Smooth muscle cell (in vitro differentiated cells): ENCODE data around the gene CFAP43. TPM values are rescaled to one million over a fixed set of nuclear protein-coding genes. Genes with fewer than 3 reads are reported as not detected.
A peak's percentile ranks its signal among the peaks of the same experiment; 100 is the strongest.

Experiments
- DNase-seq: peaks from one replicate; lab custom pipeline; 2025; ENCODE audit not compliant: unreplicated experiment; lab: John Stamatoyannopoulos, UW
- H2AFZ ChIP-seq: fragments of 200-600 bp; sonication (generic); 2 replicates; pipeline ENCODE4 v1.6.0; 2016; ENCODE audit warnings: antibody characterized with exemption, low read depth, mild to moderate bottlenecking
- H3F3A ChIP-seq: fragments of 200-600 bp; sonication (generic); 2 replicates; pipeline ENCODE4 v1.6.0; 2017; ENCODE audit warnings: antibody characterized with exemption, low read depth
- H3K27ac ChIP-seq: fragments of 200-600 bp; sonication (generic); 2 replicates; pipeline ENCODE4 v1.5.1; 2016; ENCODE audit warnings: low read depth, mild to moderate bottlenecking
- H3K27me3 ChIP-seq: fragments of 200-600 bp; sonication (generic); 2 replicates; pipeline ENCODE4 v1.6.1; 2016; ENCODE audit warnings: low read depth, mild to moderate bottlenecking
- H3K36me3 ChIP-seq: fragments of 200-600 bp; sonication (generic); 2 replicates; pipeline ENCODE4 v1.5.1; 2016; ENCODE audit warnings: low read depth
- H3K4me1 ChIP-seq: fragments of 200-600 bp; sonication (generic); 2 replicates; pipeline ENCODE4 v1.5.1; 2016; ENCODE audit warnings: low read depth
- H3K4me2 ChIP-seq: fragments of 200-600 bp; sonication (generic); 2 replicates; pipeline ENCODE4 v1.6.0; 2016; ENCODE audit warnings: mild to moderate bottlenecking
- H3K4me3 ChIP-seq: fragments of 200-600 bp; sonication (generic); 2 replicates; pipeline ENCODE4 v1.5.1; 2016; ENCODE audit warnings: mild to moderate bottlenecking
- H3K79me2 ChIP-seq: fragments of 200-600 bp; sonication (generic); 2 replicates; pipeline ENCODE4 v1.6.0; 2016; ENCODE audit warnings: low read depth, mild to moderate bottlenecking
- H3K9ac ChIP-seq: fragments of 200-600 bp; sonication (generic); 2 replicates; pipeline ENCODE4 v1.6.0; 2016; ENCODE audit warnings: low read depth
- H3K9me3 ChIP-seq: fragments of 200-600 bp; sonication (generic); replicated peaks from 2 replicates; pipeline ENCODE4 v1.5.1; 2016; ENCODE audit warnings: low read depth
- H4K20me1 ChIP-seq: fragments of 200-600 bp; sonication (generic); 2 replicates; pipeline ENCODE4 v1.6.0; 2016; ENCODE audit warnings: low read depth
- WGBS: methylation state at CpG from one replicate; pipeline ENCODE4 v1.1.7; 2016; ENCODE audit warnings: low lambda C conversion rate; 5-methylcytosine and 5-hydroxymethylcytosine counted together
- polyA plus RNA-seq: library from polyadenylated mRNA; unstranded; fragments of >200 nt; fragmentation: Nextera tagmentation; extraction: Ambion mirVana; gene quantifications from 2 replicates; pipeline ENCODE4 v1.2.1, GENCODE V29; 2016
- total RNA-seq: library from RNA; depleted of rRNA; stranded (reverse); fragments of >200 nt; gene quantifications from 2 replicates; pipeline ENCODE4 v1.2.3, GENCODE V29; 2014
- TF ChIP-seq, protein P1 (sequence below): fragments of 200-600 bp; sonication (generic); IDR thresholded peaks from 2 replicates; pipeline ENCODE4 v1.5.1; 2017; ENCODE audit warnings: borderline replicate concordance, mild to moderate bottlenecking, antibody characterized with exemption; ENCODE audit not compliant: insufficient read depth, poor library complexity, severe bottlenecking

Gene CFAP43
- total and polyA plus RNA-seq, 2 experiments from 2014 or later = 0.04 to 0.50 TPM

DNA sequence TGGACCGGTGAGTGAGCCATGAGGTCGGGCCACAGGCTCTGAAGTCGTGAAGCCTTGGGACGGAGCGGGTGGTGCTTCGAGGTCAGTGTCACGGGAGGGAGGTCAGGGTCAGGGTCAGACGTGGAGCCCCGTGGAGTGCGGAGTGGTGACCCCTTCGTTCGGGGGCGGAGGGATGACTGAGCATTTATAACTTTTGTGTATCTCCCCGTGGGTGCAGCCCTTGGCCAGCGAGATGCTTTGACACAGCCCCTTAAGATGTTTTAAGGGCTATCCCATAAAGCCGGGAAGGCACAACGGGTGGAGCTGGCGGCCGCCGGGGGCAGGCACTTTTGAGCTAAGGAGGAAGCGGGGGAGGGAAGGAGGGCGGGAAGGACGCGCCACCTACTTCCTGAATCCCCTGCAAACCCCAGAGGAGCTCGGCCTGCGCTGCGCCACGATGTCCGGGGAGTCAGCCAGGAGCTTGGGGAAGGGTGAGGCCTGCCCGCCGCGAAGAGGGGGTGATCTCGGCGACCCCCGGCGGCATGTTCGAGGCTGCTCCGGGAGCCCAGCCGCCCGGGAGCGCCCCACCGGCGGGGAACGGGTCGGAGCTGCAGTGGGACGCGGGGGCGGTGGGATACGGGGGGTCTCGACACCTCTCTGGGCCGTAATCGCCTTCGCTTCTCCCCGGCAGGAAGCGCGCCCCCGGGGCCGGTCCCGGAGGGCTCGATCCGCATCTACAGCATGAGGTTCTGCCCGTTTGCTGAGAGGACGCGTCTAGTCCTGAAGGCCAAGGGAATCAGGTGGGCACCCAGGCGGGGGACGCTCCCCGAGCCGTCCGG lies 22.5 kb upstream of the CFAP43 start, which contains the start of gene GSTO1:
GSTO1 (plus strand) TSS at position 400 of the 818 bp plus-strand sequence; CDS start at position 437, 37 bp downstream.
- peak within 1 kb of the TSS; percentile 87 for H3K9ac ChIP-seq
- WGBS = 2% methylated on average over 65 of the region's 69 CpGs
- no peaks in the 10 kb centered on the region for H3K36me3 ChIP-seq
- peaks cover 21% of the 10 kb centered on the region for H4K20me1 ChIP-seq
- peak within 1 kb of the TSS; percentile 77 for H3K4me3 ChIP-seq
- peak; percentile 28 for DNase-seq
- H3K27ac ChIP-seq = peak within 1 kb of the TSS; percentile 87
- no peaks in the 10 kb centered on the region for H3K27me3 ChIP-seq
- no peaks in the 10 kb centered on the region for H3K9me3 ChIP-seq
- peak within 1 kb of the TSS; percentile 70 for H2AFZ ChIP-seq
- TF ChIP-seq, protein P1, sequence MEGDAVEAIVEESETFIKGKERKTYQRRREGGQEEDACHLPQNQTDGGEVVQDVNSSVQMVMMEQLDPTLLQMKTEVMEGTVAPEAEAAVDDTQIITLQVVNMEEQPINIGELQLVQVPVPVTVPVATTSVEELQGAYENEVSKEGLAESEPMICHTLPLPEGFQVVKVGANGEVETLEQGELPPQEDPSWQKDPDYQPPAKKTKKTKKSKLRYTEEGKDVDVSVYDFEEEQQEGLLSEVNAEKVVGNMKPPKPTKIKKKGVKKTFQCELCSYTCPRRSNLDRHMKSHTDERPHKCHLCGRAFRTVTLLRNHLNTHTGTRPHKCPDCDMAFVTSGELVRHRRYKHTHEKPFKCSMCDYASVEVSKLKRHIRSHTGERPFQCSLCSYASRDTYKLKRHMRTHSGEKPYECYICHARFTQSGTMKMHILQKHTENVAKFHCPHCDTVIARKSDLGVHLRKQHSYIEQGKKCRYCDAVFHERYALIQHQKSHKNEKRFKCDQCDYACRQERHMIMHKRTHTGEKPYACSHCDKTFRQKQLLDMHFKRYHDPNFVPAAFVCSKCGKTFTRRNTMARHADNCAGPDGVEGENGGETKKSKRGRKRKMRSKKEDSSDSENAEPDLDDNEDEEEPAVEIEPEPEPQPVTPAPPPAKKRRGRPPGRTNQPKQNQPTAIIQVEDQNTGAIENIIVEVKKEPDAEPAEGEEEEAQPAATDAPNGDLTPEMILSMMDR = no peak
- peaks cover 27% of the 10 kb centered on the region for H3K4me1 ChIP-seq
- H3F3A ChIP-seq = peaks cover 33% of the 10 kb centered on the region
- H3K79me2 ChIP-seq = peaks cover 45% of the 10 kb centered on the region
- peak within 1 kb of the TSS; percentile 97 for H3K4me2 ChIP-seq

DNA sequence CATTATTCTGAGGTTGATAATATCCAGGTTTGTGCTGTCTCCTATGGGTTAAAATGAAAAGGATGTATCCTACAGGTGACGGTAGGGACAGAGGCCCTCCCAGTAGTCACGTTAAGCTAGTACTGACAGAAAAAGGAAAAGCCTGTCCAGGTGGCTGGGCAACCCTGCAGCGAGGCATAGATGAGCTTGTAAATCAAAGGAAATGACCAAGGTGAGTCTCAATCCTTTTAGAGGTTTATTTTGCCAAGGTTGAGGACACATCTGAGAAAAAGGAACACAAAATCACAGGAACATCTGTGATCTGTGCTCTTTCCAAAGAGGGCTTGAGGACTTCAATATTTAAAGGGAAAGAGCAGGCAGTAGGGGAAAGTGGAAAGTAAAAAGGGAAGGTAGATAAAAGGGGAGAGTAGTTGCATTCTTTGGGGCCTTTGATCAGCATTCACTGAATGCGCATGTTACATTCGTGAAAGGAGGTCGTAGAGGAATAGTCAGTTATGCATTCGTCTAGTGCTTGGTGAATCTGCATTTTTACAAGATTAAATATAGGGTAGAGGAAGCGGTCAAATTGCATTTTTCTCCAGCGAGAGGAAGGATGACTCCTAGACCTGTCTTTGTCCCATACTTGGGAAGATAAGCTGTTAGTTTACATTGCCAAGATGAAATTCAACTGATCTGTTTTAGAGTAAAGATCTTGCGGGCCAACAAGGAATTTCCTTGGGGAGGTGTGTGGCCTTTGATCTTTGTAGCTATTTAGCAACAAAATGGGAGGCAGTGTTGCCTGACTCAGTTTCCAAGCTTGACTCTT lies 21.6 kb upstream of the CFAP43 start:
- Histone ChIP-seq H4K20me1 (peaks cover 21% of the 10 kb centered on the region), H3K79me2 (peaks cover 41% of the 10 kb centered on the region), H2AFZ (peak overlapping the region; percentile 70), H3K4me1 (peaks cover 23% of the 10 kb centered on the region), H3F3A (peaks cover 24% of the 10 kb centered on the region), H3K27ac (peak overlapping the region; percentile 87), H3K4me2 (peak overlapping the region; percentile 97), H3K4me3 (peak overlapping the region; percentile 77), H3K27me3 (no peaks in the 10 kb centered on the region), H3K9me3 (no peaks in the 10 kb centered on the region), H3K9ac (peak overlapping the region; percentile 87), H3K36me3 (no peaks in the 10 kb centered on the region)
- WGBS = 21% methylated on average over 10 of the region's 10 CpGs
- TF ChIP-seq, protein P1 = no peak
- DNase-seq = no peak

DNA sequence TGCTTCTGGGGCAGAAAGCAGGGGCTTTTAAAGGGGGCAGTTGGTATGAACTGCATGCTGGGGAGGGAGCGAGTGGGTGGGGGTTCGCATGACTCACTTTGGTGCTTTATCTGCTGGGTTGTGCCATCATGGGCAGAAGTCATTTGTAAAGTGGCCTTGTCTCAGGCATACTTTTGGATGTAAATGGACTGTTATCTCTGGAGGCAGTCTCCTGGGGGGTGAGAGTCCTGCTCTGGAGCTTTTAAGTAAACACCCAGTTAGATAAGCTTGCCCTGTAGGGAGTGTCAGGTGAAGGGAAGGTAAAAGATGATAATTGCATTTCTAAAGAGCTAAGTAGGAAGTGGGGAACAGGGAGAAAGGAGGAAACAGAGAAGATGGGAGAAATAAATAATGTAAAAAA lies 20.9 kb upstream of the CFAP43 start:
- Histone ChIP-seq H3F3A (peaks cover 17% of the 10 kb centered on the region), H4K20me1 (peaks cover 21% of the 10 kb centered on the region), H3K36me3 (no peaks in the 10 kb centered on the region), H3K27ac (peak overlapping the region; percentile 87), H3K4me2 (peak overlapping the region; percentile 97), H3K79me2 (peaks cover 34% of the 10 kb centered on the region), H3K4me1 (peaks cover 23% of the 10 kb centered on the region), H2AFZ (no peak overlapping the region), H3K9ac (no peak overlapping the region), H3K4me3 (no peak overlapping the region), H3K9me3 (no peaks in the 10 kb centered on the region), H3K27me3 (no peaks in the 10 kb centered on the region)
- WGBS = 22% methylated on average over 2 of the region's 2 CpGs
- TF ChIP-seq, protein P1 = no peak
- no peak for DNase-seq
